Transverse colon (tissue), 4 donors: Measurements from ENCODE around the gene KCNAB2. TPM values are rescaled to one million over a fixed set of nuclear protein-coding genes. Genes with fewer than 3 reads are reported as not detected.

Experiments used
- DNase-seq: peaks from one replicate; pipeline ENCODE4 v3.0.0-alpha.2; 2019
- H3K27ac ChIP-seq, 4 donors: fragments of 200-600 bp; sonication (generic); 2 replicates each; pipeline ENCODE4 v1.5.1; 2016 to 2018; ENCODE audit warnings: inconsistent platforms in 4 of 4
- H3K27me3 ChIP-seq: fragments of 200-600 bp; sonication (generic); 2 replicates; pipeline ENCODE4 v1.5.1; 2017; ENCODE audit warnings: inconsistent platforms
- H3K36me3 ChIP-seq, 4 donors: fragments of 200-600 bp; sonication (generic); 2 replicates each; pipeline ENCODE4 v1.5.1; 2017 to 2019; ENCODE audit warnings: inconsistent platforms in 4 of 4
- H3K4me1 ChIP-seq, 4 donors: fragments of 200-600 bp; sonication (generic); 2 replicates each; pipeline ENCODE4 v1.5.1; 2017 to 2020; ENCODE audit warnings: inconsistent platforms in 4 of 4
- H3K4me3 ChIP-seq, 4 donors: fragments of 200-600 bp; sonication (generic); 1 replicate in 1 of 4; 2 replicates in 3 of 4; pipeline versions ENCODE4 v1.5.1 to v1.6.1; 2017 to 2019; ENCODE audit warnings: inconsistent platforms in 4 of 4
- H3K9me3 ChIP-seq, 2 donors: fragments of 200-600 bp; sonication (generic); 2 replicates each; pipeline ENCODE4 v1.5.1; 2017 to 2019; ENCODE audit warnings: inconsistent platforms in 2 of 2
- CTCF ChIP-seq, 5 experiments: fragments of 200-600 bp in 3 of 5; fragments of 450-650 bp in 2 of 5; sonication (generic) in 3 of 5; IDR thresholded peaks; 1 replicate in 2 of 5; 2 replicates in 3 of 5; pipeline ENCODE4 v1.5.1; 2016 to 2017; ENCODE audit warnings: antibody characterized with exemption in 5 of 5, inconsistent platforms in 3 of 5, mild to moderate bottlenecking in 2 of 5, moderate library complexity in 1 of 5
- EP300 ChIP-seq: sonication (generic); formaldehyde crosslinking; IDR thresholded peaks from one replicate; pipeline ENCODE4 v1.6.1; 2017; ENCODE audit warnings: antibody characterized with exemption, low read depth
- POLR2A ChIP-seq: fragments of 450-650 bp; IDR thresholded peaks from one replicate; pipeline ENCODE4 v1.6.1; 2016; ENCODE audit warnings: antibody characterized with exemption, mild to moderate bottlenecking, moderate library complexity
- POLR2AphosphoS5 ChIP-seq, 3 donors: sonication (generic); formaldehyde crosslinking; IDR thresholded peaks; one replicate each; pipeline ENCODE4 v1.6.1; 2016; ENCODE audit warnings: antibody characterized with exemption in 3 of 3
- WGBS, 2 donors: methylation state at CpG; one replicate each; pipeline ENCODE4 v1.1.5; 2018; ENCODE audit warnings: low coverage in 1 of 2; 5-methylcytosine and 5-hydroxymethylcytosine counted together
- in situ Hi-C, 4 donors: fragments of 200-750 bp; cut with MboI; loops; one replicate each; pipeline versions ENCODE4 v1.15.0 to v1.15.1; 2017; ENCODE audit warnings: low sequenced_read_pairs in 3 of 4, low pct_ligation_motif_present in 1 of 4, low pct_unique_long_range_greater_than_20kb in 1 of 4
- intact Hi-C: fragments of 100-400 bp; cut with DNase I; formaldehyde crosslinking; loops from one replicate; pipeline ENCODE4 v1.15.1; 2023; ENCODE audit warnings: low total_unique reads
- total RNA-seq, 4 donors: library from RNA; depleted of rRNA; stranded (reverse); fragments of >200 nt; gene quantifications; one replicate each; pipeline ENCODE4 v1.1.0, GENCODE V29; 2016

The KCNAB2 gene
- total RNA-seq, 4 donors from 2014 or later, result 1.00 to 25.4 (median 7.9) TPM

- no peaks in the 10 kb centered on the region for H3K36me3 ChIP-seq
- no peak for DNase-seq
- intact Hi-C loops, result no loop called here
- H3K27ac ChIP-seq, result no peak overlapping the region
- no peaks in the 10 kb centered on the region for H3K27me3 ChIP-seq
- H3K4me1 ChIP-seq, result no peaks in the 10 kb centered on the region
- WGBS, 2 donors, result 88% methylated on average over 15 of the region's 15 CpGs; no CpG with 5 or more reads in 1 of the 2 donors
- in situ Hi-C loops, result loop anchor here in 2 of 4 donors (25.0 kb wide), 1 partner anchor 297 kb away; no protein-coding TSS in a partner anchor
- TF ChIP-seq EP300, result no peak
- TF ChIP-seq CTCF (IDR thresholded peaks at IDR 0.05), result no peak
- TF ChIP-seq POLR2A, result no peak
- no peak for TF ChIP-seq POLR2AphosphoS5 (IDR thresholded peaks at IDR 0.05)
- no peaks in the 10 kb centered on the region for H3K9me3 ChIP-seq
- H3K4me3 ChIP-seq, result no peak overlapping the region
Observed at GRCh38 chr1:6040444-6040843, 5.2 kb upstream of the KCNAB2 start.

GRCh38 chr1:6040861-6041415 lies 4.8 kb upstream of the KCNAB2 start:
- TF ChIP-seq EP300, result no peak
- TF ChIP-seq CTCF (IDR thresholded peaks at IDR 0.05), result no peak
- TF ChIP-seq POLR2AphosphoS5 (IDR thresholded peaks at IDR 0.05), result no peak
- TF ChIP-seq POLR2A, result no peak
- Histone ChIP-seq H3K4me3 (no peak overlapping the region), H3K4me1 (no peaks in the 10 kb centered on the region), H3K36me3 (no peaks in the 10 kb centered on the region), H3K9me3 (no peaks in the 10 kb centered on the region), H3K27me3 (no peaks in the 10 kb centered on the region), H3K27ac (no peak overlapping the region)
- intact Hi-C loops, result no loop called here
- in situ Hi-C loops, result loop anchor here in 2 of 4 donors (25.0 kb wide), 1 partner anchor 296 kb away; no protein-coding TSS in a partner anchor
- no peak for DNase-seq
- WGBS, 2 donors, result 94% methylated on average over 22 of the region's 22 CpGs; no CpG with 5 or more reads in 1 of the 2 donors

GRCh38 chr1:6041432-6042062 lies 4.1 kb upstream of the KCNAB2 start:
- TF ChIP-seq EP300 (no peak), POLR2AphosphoS5 (IDR thresholded peaks at IDR 0.05) (no peak), CTCF (IDR thresholded peaks at IDR 0.05) (peak; percentile 39 to 59 (median 49)), POLR2A (no peak)
- intact Hi-C loops (no loop called here), in situ Hi-C loops (loop anchor here in 2 of 4 donors (25.0 kb wide), 1 partner anchor 296 kb away; no protein-coding TSS in a partner anchor)
- no peak overlapping the region for H3K27ac ChIP-seq
- H3K9me3 ChIP-seq, result no peaks in the 10 kb centered on the region
- DNase-seq, result peak; percentile 43
- H3K36me3 ChIP-seq, result no peaks in the 10 kb centered on the region
- WGBS, 2 donors, result 60 to 66% methylated on average over 1 to 15 of the region's 20 CpGs
- no peak overlapping the region for H3K4me3 ChIP-seq
- H3K4me1 ChIP-seq, result no peaks in the 10 kb centered on the region
- H3K27me3 ChIP-seq, result no peaks in the 10 kb centered on the region

- WGBS, 2 donors, result 91% methylated on average over 5 of the region's 5 CpGs; no CpG with 5 or more reads in 1 of the 2 donors
- no peak for DNase-seq
- Histone ChIP-seq H3K4me1 (no peaks in the 10 kb centered on the region), H3K27me3 (no peaks in the 10 kb centered on the region), H3K9me3 (no peaks in the 10 kb centered on the region), H3K27ac (no peak overlapping the region), H3K4me3 (no peak overlapping the region), H3K36me3 (no peaks in the 10 kb centered on the region)
- TF ChIP-seq POLR2A (no peak), CTCF (IDR thresholded peaks at IDR 0.05) (no peak), POLR2AphosphoS5 (IDR thresholded peaks at IDR 0.05) (no peak), EP300 (no peak)
- in situ Hi-C loops, result loop anchor here in 2 of 4 donors (25.0 kb wide), 1 partner anchor 294 kb away; no protein-coding TSS in a partner anchor
- intact Hi-C loops, result no loop called here
Observed at GRCh38 chr1:6043561-6043960, 2.1 kb upstream of the KCNAB2 start.
